Measurements from ENCODE around the gene MAST3.

MAST3 gene

GRCh38 chr19:18161636-18162002, 64.0 kb downstream of the MAST3 start:
- no peak for DNase-seq

DNA sequence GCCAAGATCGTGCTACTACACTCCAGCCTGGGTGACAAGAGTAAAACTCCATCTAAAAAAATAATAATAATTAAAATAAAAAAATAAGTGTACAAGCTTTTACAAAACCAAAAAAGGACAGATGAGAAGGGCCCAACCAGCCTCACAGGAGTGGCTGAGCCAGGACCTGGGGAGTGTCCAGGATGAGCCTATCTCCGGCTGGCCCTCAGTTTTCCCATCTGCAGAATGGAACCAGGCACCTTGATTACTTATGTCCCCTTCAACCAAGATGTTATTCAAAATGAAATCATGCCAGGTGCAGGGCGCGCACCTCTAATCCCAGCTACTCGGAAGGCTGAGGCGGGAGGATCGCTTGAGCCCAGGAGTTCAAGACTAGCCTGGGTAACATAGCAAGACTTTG, 66.5 kb downstream of the MAST3 start:
- no peak for DNase-seq

- no peak for DNase-seq
These were observed 68.4 kb downstream of the MAST3 start for GRCh38 chr19:18165794-18166544.

- DNase-seq: no peak
These were observed 69.4 kb downstream of the MAST3 start for GRCh38 chr19:18167011-18167410.

GRCh38 chr19:18167975-18168645, 70.5 kb downstream of the MAST3 start:
- DNase-seq: no peak

DNA sequence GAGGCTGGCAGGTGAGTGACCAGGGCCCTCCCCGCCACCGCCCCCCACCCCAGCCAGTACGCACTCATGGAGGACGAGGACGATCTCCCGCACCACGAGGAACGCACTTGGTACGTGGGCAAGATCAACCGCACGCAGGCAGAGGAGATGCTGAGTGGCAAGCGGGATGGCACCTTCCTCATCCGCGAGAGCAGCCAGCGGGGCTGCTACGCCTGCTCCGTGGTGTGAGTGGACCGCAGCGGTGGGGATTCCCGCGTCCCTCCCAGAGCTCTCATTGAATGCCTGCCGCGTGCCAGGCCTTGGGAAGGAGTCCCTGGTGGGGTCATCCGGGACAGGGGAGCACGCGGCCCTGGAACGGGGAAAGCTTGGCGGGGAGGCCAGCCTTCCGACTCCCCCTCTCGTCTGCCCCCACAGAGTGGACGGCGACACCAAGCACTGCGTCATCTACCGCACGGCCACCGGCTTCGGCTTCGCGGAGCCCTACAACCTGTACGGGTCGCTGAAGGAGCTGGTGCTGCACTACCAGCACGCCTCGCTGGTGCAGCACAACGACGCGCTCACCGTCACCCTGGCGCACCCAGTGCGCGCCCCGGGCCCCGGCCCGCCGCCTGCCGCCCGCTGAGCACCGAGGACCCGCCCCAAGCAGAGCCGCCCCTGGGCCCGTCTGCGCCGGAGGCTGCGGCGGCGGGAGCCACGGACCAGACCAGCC, 71.2 kb downstream of the MAST3 start:
- DNase-seq: no peak

- DNase-seq: no peak
These were observed 73.2 kb downstream of the MAST3 start for GRCh38 chr19:18170714-18171255.

DNA sequence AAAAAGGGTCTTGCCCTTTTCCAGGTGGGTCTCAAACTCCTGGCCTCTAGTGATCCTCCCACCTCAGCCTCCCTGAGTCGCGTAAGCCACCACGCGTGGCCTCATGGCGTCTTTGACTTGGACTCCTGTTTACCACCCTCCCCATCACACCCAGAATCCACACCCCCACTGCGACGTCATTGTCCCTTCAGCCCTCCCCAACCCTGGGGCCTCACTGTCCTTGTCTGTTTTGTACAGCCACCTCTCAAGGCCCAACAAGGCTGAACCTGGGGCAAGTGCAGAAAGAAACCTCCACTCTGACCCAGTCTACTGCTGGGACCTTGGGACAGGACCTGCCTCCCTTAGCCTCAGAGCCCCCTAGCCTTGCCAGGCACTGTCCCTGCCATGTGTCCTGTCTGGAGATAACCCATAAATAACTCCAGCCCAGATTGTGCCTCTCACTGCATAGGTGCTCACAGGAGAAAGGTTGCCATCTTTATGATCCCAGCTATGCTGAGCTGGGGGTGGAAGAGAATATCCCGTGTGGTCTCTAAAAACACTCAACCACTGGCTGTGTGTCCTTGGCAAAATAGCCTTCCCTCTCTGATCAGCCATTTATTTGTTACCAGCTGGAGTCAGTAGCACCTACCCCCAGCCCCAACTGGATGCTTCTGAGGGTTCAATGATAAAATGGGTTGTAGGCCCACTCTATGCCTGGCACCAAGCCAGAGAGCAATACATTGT, 74.2 kb downstream of the MAST3 start:
- DNase-seq: no peak

DNA sequence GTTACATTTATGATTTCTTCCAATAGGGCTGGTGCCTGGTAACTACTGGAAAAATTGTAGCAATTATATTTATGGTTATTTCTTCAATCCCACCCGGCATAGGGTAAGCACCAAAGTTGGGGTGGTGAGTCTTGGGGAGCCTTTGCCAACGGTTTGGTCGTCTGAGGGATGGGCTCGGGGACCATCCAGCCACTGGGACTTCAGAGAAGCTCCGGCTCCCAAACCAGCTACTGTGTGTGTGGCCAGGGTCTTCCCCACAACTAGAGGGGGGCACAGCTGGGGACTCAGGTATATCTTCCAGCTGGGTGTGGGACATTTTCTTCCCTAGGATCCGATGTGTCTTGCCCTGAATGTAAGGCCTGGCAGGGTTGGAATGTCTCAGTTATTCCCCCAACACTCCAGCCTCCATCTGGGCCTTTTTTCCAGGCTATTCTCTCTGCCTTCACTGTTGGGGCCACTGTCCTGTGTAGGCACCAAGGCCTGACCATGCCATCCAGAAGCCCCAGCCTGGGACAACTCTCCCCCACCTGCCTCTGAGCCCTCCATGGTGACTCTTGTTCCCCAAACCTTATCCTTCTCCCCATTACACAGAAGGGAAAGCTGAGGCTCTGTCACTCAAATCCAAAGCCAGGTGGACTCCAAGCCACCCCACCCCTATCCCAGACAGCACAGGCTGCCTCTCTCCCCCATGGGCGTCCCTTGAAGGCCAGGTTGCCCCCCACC, 74.9 kb downstream of the MAST3 start:
- no peak for DNase-seq

DNA sequence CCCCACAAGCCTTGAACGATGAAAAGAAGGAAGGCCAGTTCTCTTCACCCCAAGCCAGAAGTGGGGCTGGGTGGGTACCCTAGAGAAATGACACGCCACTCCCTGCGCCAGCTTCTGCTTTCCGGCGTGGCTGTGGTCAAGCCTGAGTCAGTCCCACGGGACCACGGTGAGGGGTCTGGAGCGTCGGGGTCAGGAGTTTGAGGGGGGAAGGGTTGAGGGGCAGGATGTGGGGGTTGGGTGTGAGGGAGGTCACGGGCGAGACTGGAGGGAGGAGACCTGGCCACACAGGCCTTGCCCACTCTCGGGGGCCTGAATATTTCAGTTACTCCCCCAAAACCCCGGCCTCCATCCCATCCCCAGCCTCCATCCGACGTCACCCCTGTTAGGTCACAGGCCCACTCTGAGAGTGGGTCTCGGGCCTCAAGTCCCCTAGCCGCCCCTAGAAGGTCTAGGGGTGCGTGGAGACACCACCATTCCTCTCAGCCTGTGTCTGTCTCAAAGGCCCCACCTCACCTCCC, 75.5 kb downstream of the MAST3 start:
- DNase-seq: no peak

- peak; percentile 83 for DNase-seq
These were observed 76.2 kb downstream of the MAST3 start, which contains the start of gene IFI30 for GRCh38 chr19:18173572-18174288. Gene IFI30, plus strand, starts transcription at chr19:18173813. Its CDS starts 29 bp downstream, at chr19:18173842.

DNA sequence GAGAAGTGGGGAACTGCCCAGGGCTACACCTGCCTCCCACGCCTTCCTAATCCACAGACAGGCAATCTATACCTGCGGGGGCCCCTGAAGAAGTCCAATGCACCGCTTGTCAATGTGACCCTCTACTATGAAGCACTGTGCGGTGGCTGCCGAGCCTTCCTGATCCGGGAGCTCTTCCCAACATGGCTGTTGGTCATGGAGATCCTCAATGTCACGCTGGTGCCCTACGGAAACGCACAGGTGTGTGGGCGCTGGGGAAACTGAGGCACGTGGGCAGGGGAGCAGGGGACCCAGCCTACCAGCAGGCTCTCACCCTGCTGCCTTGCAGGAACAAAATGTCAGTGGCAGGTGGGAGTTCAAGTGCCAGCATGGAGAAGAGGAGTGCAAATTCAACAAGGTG, 77.4 kb downstream of the MAST3 start:
- DNase-seq: no peak

DNA sequence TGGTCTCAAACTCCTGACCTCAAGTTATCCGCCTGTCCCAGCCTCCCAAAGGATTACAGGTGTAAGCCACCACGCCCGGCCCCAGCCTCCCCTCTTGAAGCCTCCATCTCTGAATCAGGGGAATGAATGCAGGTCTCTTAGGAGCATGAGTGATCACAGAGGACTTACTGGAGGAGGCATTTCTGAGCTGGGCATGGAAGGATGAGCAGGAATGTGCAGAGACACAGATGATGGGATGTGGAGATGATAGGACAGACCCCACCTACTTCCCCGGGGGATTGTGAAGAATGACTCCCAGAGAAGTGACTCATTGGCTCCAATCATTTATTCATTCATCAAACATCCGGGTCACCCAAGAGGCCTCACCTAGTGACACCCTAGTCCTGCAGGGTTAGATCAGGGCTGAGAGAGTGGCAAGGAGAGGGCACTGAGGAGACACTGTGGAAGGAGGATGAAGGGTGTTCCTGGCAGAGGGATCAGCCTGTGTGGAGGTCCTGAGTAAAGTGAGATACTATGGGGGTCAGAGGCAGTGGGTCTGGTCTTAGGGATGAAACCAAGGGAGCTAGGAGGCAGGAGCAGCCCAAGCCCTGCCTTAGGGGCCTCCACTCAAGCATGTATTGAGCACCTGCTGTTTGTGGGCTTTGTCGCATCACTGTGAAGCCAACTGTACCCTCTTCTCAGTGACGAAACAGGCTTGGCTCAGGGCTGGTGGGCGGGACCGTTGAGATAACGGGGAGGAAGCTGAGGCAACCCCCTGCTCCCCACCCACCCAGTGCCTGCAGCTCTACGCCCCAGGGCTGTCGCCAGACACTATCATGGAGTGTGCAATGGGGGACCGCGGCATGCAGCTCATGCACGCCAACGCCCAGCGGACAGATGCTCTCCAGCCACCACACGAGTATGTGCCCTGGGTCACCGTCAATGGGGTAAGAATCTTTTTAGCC, 79.1 kb downstream of the MAST3 start:
- no peak for DNase-seq

DNA sequence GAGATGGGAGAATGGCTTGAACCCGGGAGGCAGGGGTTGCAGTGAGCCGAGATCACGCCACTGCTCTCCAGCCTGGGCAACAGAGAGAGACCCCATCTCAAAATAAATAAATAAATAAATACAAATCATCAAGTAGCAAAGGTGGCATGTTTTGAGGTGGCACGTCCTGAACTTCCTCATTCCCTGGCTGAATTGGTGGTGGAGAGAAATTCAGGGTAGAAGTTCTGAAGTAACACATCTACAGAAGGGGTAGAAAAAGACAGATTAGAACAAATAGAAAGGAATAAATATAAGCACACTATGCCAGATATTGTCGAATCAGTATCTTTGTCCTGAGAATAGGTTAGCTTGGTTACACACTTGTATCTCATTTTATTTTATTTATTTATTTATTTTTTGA, 82.4 kb downstream of the MAST3 start:
- DNase-seq: no peak

- DNase-seq: no peak
These were observed 86.0 kb downstream of the MAST3 start for GRCh38 chr19:18183529-18183928.

DNA sequence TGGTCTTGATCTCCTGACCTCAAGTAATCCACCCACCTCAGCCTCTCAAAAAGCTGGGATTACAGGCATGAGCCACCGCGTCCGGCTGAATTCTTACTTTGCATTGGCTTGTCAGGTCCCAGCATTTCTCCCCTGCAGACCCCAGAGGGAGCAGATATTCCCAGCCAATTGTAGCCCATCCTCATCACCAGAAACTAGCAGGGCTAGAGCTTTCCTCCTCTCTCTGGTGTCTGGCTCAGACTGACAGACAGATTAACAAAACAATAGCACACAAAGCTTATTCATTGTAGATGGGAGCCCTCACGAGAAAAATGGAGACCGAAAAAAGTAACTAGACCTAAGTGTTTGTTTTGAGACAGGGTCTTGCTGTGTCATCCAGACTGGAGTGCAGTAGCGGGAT, 88.0 kb downstream of the MAST3 start:
- DNase-seq: no peak

DNA sequence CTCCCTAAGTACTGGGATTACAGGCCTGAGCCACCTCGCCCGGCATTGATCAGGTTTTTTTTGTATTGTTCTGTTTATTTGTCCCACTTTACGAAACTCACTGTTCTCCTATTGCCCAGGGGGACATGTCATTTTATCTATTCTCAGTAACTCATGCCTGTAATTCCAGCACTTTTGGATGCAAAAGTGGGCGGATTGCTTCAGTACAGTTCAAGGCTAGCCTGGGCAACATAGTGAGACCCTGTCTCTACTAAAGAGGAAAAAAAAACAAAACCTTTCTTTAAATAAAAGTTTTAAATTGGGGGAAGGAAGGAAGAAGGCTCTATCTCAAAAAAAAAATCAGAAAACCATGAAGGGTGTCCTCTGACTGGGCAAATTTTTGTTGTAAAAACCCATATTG, 92.7 kb downstream of the MAST3 start:
- DNase-seq: no peak

DNA sequence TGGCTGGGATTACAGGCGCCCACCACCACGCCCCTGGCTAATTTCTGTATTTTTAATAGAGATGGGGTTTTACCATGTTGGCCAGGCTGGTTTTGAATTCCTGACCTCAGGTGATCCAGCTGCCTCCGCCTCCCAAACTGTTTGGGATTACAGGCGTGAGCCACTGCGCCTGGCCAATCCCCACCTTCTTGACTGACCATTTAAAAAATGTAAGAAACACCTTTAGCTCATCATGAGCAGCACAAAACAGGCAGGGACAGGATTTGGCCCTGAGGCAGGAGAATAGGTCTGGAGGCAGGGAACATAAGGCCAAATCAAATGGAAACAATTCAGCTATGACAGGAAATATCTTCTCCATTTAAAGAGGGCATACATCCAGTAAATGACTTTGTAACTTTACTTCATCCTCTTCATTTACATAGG, 94.1 kb downstream of the MAST3 start:
- DNase-seq: no peak

GRCh38 chr19:18192673-18193387, 95.3 kb downstream of the MAST3 start, which contains the start of gene MPV17L2:
Gene MPV17L2, plus strand, starts transcription at chr19:18193218. Its CDS starts 64 bp downstream, at chr19:18193282.
- DNase-seq: peak; percentile 100
